GM18508 (cell line): ENCODE results near the gene KNL1.
"Not testable (repeated sequence)": the region's sequence is repeated elsewhere in the genome, so short reads cannot be mapped to it uniquely, and the experiment has no call there.

Source experiments
- ATAC-seq: cut with Tn5 transposase; IDR thresholded peaks from one replicate; pipeline ENCODE4 v1.9.1; 2021; ENCODE audit warnings: moderate number of reproducible peaks; ENCODE audit not compliant: insufficient read depth, unreplicated experiment

The KNL1 gene

GRCh38 chr15:40593588-40594428 lies at the start of gene KNL1:
TSS of gene KNL1 (plus strand) at chr15:40594249. CDS start at chr15:40602932, 8,683 bp downstream.
- ATAC-seq: no peak

DNA sequence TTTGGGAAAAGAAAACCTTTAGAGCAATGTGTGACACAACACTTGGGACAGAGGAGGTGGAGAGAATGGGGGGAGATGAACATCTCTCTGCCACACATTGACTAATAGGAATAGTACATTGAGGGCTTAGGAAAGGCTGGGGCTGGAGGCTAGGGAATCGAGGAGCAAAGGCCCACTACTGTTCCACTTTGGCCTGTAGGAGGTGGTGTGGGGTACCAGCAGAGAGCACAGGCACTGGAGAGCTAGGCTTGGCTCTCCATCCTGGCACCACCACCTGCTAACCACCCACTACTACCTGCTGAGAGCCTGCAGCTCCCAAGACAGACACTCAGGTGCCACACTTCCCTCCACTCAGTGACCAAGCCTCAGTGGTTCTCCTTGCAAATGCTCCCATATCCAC lies 48.6 kb upstream of the KNL1 start:
- ATAC-seq: no peak

DNA sequence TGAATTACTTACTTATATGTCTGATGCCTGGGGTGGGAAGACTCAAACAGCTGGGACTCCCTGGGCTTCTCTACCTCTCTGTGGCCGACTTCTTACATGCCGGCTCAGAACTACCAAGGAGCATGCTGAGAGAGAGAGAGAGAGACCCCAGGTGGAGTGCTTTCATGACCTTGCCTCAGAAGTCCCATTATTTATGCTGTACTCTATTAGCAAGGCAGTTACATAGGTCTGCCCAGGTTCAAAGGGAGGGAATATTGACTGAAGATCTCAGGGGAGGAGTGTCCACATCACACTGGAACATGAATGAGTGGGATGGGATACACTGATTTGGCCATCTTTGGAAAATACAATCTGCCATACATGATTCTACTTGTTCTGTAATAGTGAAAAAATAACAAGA lies 45.4 kb upstream of the KNL1 start:
- no peak for ATAC-seq

- no peak for ATAC-seq
Observed at GRCh38 chr15:40549894-40550293, 44.2 kb upstream of the KNL1 start.

- ATAC-seq: peak; percentile 33
Observed at GRCh38 chr15:40550341-40551037, 43.6 kb upstream of the KNL1 start.

DNA sequence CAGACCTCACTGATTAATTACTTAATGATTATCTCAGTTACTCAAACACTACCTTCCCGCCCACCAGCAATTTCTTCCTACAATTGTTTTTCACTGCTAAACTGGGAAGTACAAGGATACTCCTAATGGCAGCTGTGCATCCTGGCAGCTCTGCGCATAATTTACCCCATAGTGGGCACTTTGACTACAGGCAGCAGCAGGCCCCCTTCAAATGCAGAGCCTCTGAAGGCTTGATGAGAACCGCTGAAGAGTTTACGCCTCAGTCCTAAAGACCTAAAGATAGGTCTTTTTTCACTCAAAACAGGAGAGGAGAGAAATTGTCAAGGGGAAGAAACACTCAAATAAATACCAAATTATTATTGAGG lies 39.9 kb upstream of the KNL1 start:
- no peak for ATAC-seq

- no peak for ATAC-seq
Observed at GRCh38 chr15:40555876-40556275, 38.2 kb upstream of the KNL1 start.

DNA sequence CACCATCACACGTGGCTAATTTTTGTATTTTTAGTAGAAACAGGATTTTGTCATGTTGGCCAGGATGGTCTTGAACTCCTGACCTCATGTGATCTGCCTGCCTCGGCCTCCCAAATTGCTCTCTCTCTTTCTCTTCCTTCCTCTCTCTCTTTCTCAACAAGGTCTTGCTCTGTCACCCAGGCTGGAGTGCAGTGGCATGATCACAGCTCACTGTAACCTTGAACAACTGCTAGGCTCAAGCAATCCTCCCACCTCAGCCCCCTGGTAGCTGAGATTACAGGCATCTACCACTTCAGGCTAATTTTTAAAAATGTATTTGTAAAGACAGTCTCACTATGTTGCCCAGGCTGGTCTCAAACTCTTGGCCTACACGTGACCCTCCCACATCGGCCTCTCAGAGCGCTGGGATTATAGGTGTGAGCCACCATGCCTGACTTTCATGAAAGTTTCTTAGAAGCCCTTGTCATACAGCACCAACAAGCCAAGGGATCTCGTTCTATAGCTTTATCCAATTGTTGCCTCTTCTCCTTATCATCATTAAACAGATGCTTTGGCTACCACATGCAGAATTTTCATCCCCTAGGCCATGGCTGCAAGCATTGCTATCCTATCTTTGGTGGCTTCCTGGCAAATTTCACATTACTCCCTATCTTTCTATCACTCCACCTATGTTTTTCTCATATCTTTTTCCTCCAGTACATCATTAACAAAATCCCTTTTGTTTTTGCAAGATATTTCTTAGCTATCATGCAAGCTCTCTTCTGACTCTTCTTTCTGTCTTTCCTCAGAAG lies 34.9 kb upstream of the KNL1 start:
- no peak for ATAC-seq

DNA sequence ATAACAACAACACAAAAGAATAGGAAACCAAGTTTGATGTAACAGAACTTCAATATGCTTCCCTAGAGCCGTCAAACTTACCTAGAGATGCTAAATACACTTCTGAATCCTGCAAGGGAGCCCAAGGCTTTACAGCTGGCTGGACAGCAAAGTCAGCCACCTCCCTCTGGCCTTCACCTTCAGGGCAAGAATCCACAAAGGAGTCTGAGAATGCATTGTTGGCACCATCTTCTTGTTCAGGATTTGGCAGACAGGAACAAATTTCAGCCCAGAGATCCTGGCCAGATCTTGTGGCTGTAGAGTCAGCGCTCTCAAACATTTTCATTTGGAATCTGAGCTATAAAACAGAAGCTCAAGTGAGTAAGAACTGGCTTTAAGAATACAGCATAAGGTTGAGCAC lies 31.4 kb upstream of the KNL1 start:
- ATAC-seq: no peak

DNA sequence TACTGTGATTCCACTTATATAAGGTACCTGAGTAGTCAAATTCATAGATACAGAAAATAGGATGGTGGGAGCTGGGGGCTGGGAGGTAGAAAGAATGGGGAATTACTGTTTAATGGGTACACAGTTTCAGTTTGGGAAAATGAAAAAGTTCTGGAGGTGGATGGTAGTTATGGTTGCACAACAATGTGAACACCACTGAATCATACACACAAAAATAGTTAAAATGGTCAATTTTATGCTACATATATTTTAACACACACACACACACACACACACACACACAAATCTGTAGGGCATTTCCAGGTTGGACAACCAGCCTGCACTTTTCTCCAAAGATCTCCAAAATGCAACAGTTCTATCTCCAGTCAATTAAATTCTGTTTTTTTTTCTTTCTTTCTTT lies 30.6 kb upstream of the KNL1 start:
- no peak for ATAC-seq

GRCh38 chr15:40564591-40565332 lies 29.3 kb upstream of the KNL1 start, which contains the start of gene CCDC32:
TSS of gene CCDC32 (minus strand) at chr15:40565042. CDS start at chr15:40563015, 2,027 bp downstream.
- ATAC-seq: peak; percentile 67

GRCh38 chr15:40565333-40566238 lies 28.5 kb upstream of the KNL1 start:
- no peak for ATAC-seq

- ATAC-seq: no peak
Observed at GRCh38 chr15:40567111-40567510, 26.9 kb upstream of the KNL1 start.

- no peak for ATAC-seq
Observed at GRCh38 chr15:40569129-40569953, 24.7 kb upstream of the KNL1 start, which contains the start of gene RPUSD2. TSS of gene RPUSD2 (plus strand) at chr15:40569299. CDS start at chr15:40569338, 39 bp downstream.

- ATAC-seq: no peak
Observed at GRCh38 chr15:40575113-40575512, 18.9 kb upstream of the KNL1 start.

DNA sequence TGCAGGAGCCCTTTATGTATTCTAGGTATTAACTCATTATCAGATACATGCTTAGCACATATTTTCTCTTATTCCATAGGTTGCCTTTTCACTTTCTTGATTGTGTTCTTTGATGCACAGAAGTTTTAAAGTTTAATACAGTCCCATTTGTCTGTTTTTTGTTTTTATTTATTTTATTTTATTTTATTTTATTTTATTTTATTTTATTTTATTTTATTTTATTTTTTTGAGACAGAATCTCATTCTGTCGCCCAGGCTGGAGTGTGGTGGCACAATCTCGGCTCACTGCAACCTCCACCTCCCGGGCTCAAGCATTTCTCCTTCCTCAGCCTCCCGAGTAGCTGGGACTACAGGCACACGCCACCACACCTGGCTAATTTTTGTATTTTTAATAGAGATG lies 17.1 kb upstream of the KNL1 start:
- not testable (repeated sequence) for ATAC-seq

- ATAC-seq: no peak
Observed at GRCh38 chr15:40578892-40579291, 15.2 kb upstream of the KNL1 start.

GRCh38 chr15:40581796-40582195 lies 12.3 kb upstream of the KNL1 start:
- ATAC-seq: not testable (repeated sequence)
